Stomach (tissue), 9 donors: ENCODE results near the gene PPARA. TPM values are rescaled to one million over a fixed set of nuclear protein-coding genes. Genes with fewer than 3 reads are reported as not detected.
A peak's percentile ranks its signal among the peaks of the same experiment; 100 is the strongest.

ENCODE experiments used
- DNase-seq, 2 donors: peaks; one replicate each; pipeline versions ENCODE4 v3.0.0 to v3.0.0-alpha.2; 2013 to 2019
- H3K27ac ChIP-seq, 5 donors: fragments of 200-600 bp in 4 of 5; sonication (generic) in 4 of 5; one replicate each; pipeline ENCODE4 v1.5.1; 2013 to 2019; ENCODE audit warnings: mild to moderate bottlenecking in 1 of 5, moderate library complexity in 1 of 5
- H3K27me3 ChIP-seq, 3 donors: fragments of 200-600 bp; sonication (generic); one replicate each; pipeline ENCODE4 v1.5.1; 2017 to 2019; ENCODE audit warnings: mixed run types in 1 of 3
- H3K36me3 ChIP-seq, 4 donors: fragments of 200-600 bp; sonication (generic); 1 replicate in 3 of 4; 2 replicates in 1 of 4; pipeline ENCODE4 v1.5.1; 2016 to 2019
- H3K4me1 ChIP-seq, 4 donors: fragments of 200-600 bp; sonication (generic); one replicate each; pipeline ENCODE4 v1.5.1; 2016 to 2019
- H3K4me3 ChIP-seq, 4 donors: fragments of 200-600 bp; sonication (generic) in 3 of 4; one replicate each; pipeline ENCODE4 v1.5.1; 2016 to 2019; ENCODE audit warnings: mild to moderate bottlenecking in 1 of 4
- H3K9me3 ChIP-seq, 4 donors: fragments of 200-600 bp; sonication (generic); one replicate each; pipeline ENCODE4 v1.5.1; 2016 to 2019
- CTCF ChIP-seq, 7 experiments: fragments of 450-650 bp in 4 of 7; fragments of 200-600 bp in 3 of 7; sonication (generic) in 3 of 7; IDR thresholded peaks; one replicate each; pipeline ENCODE4 v1.5.1; 2016 to 2019; ENCODE audit warnings: antibody characterized with exemption in 7 of 7, control low read depth in 2 of 7, mild to moderate bottlenecking in 1 of 7
- EP300 ChIP-seq: sonication (generic); formaldehyde crosslinking; IDR thresholded peaks from one replicate; pipeline ENCODE4 v1.6.1; 2017; ENCODE audit warnings: antibody characterized with exemption
- POLR2A ChIP-seq, 4 donors: fragments of 450-650 bp; IDR thresholded peaks; one replicate each; pipeline ENCODE4 v1.6.1; 2016; ENCODE audit warnings: antibody characterized with exemption in 4 of 4, control low read depth in 2 of 4, mild to moderate bottlenecking in 1 of 4, moderate library complexity in 1 of 4
- POLR2AphosphoS5 ChIP-seq, 3 donors: sonication (generic); formaldehyde crosslinking; IDR thresholded peaks; one replicate each; pipeline ENCODE4 v1.6.1; 2016; ENCODE audit warnings: antibody characterized with exemption in 3 of 3
- WGBS, 5 donors: extraction: QIAGEN DNeasy Blood & Tissue Kit in 3 of 5; methylation state at CpG; one replicate each; pipeline versions ENCODE4 v1.1.5 to v1.1.7; 2013 to 2018; 5-methylcytosine and 5-hydroxymethylcytosine counted together
- intact Hi-C: fragments of 100-400 bp; cut with DNase I; formaldehyde crosslinking; loops from one replicate; pipeline ENCODE4 v1.15.1; 2023; ENCODE audit warnings: low total_unique reads
- polyA plus RNA-seq, 3 donors: library from polyadenylated mRNA; stranded (reverse); fragments of 200-250 nt; gene quantifications; one replicate each; pipeline ENCODE4 v1.2.3, GENCODE V29; 2013
- total RNA-seq, 5 donors: library from RNA; depleted of rRNA; stranded (reverse); fragments of >200 nt; gene quantifications; one replicate each; pipeline versions ENCODE4 v1.1.0 to v1.2.3, GENCODE V29; 2014 to 2016
- donor health status: healthy with polysubstance abuse.
- donor health status: Bipolar disorder and iron deficiency.
- donor health status: healthy.

Gene PPARA
- total and polyA plus RNA-seq, 8 donors = 3.4 to 28.8 (median 11.6) TPM

GRCh38 chr22:46229701-46230100 is 79.4 kb downstream of the PPARA start:
- 94 to 96% (median 95%) methylated on average over 8 of the region's 8 CpGs for WGBS, 5 donors
- intact Hi-C loops = no loop called here
- peaks cover 0 to 58% (median 42%) of the 10 kb centered on the region in 4 donors for H3K36me3 ChIP-seq
- H3K9me3 ChIP-seq = no peaks in the 10 kb centered on the region
- TF ChIP-seq POLR2A (IDR thresholded peaks at IDR 0.05) (no peak), POLR2AphosphoS5 (IDR thresholded peaks at IDR 0.05) (no peak), CTCF (IDR thresholded peaks at IDR 0.05) (no peak)
- H3K27me3 ChIP-seq = no peaks in the 10 kb centered on the region
- no peak overlapping the region for H3K4me3 ChIP-seq
- no peak overlapping the region for H3K27ac ChIP-seq
- peaks cover 0 to 11% (median 4%) of the 10 kb centered on the region in 4 donors for H3K4me1 ChIP-seq
- no peak for DNase-seq

GRCh38 chr22:46230262-46230901 is 80.1 kb downstream of the PPARA start:
- peaks cover 3 to 58% (median 43%) of the 10 kb centered on the region in 4 donors for H3K36me3 ChIP-seq
- WGBS, 5 donors = 78 to 94% (median 90%) methylated on average over 13 of the region's 13 CpGs
- intact Hi-C loops = no loop called here

DNA sequence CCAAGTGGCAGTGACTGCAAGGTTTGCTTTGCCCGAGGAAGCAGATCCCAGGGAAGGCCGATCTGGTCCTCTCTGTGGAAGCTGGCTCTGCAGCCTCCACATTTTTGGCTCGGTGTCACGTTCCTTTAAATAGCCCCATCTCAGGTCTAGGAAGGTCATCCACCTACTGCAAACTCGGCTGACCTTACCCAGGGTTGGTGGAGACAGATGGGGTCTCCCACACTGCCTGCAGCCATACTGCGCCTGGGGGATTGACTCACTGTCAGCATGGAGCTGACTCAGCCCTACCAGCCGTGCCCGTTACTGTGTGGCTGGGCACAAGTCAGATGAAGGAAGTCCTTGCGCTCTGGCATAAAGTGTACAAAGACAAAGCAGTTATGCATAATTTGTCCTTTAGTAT is 82.9 kb downstream of the PPARA start:
- peak in 1 of 2 donors; percentile 64 for DNase-seq
- TF ChIP-seq POLR2AphosphoS5 (IDR thresholded peaks at IDR 0.05) (peak in 1 of 3 donors; percentile 14), EP300 (no peak)
- Histone ChIP-seq H3K27me3 (no peaks in the 10 kb centered on the region), H3K27ac (peak overlapping the region in 2 of 5 donors; percentile 15 to 24), H3K9me3 (no peaks in the 10 kb centered on the region), H3K4me3 (no peak overlapping the region), H3K4me1 (peaks cover 0 to 11% (median 5%) of the 10 kb centered on the region in 4 donors), H3K36me3 (peaks cover 6 to 62% (median 58%) of the 10 kb centered on the region in 4 donors)
- intact Hi-C loops = no loop called here
- WGBS, 5 donors = 55 to 74% (median 59%) methylated on average over 9 of the region's 9 CpGs

More at GRCh38 chr22:46230262-46230901, 80.1 kb downstream of the PPARA start:
- H3K27ac ChIP-seq = no peak overlapping the region
- DNase-seq = no peak
- no peak overlapping the region for H3K4me3 ChIP-seq
- no peaks in the 10 kb centered on the region for H3K27me3 ChIP-seq
- TF ChIP-seq EP300 (no peak), CTCF (IDR thresholded peaks at IDR 0.05) (no peak), POLR2A (IDR thresholded peaks at IDR 0.05) (no peak), POLR2AphosphoS5 (IDR thresholded peaks at IDR 0.05) (no peak)
- H3K4me1 ChIP-seq = peaks cover 0 to 11% (median 4%) of the 10 kb centered on the region in 4 donors
- no peaks in the 10 kb centered on the region for H3K9me3 ChIP-seq

- whole genome bisulfite sequencing, 5 donors = 92 to 94% (median 92%) methylated on average over 12 of the region's 12 CpGs
- H3K36me3 ChIP-seq = peaks cover 6 to 75% (median 73%) of the 10 kb centered on the region in 4 donors
- H3K9me3 ChIP-seq = no peaks in the 10 kb centered on the region
- H3K27me3 ChIP-seq = no peaks in the 10 kb centered on the region
- H3K27ac ChIP-seq = no peak overlapping the region
- DNase-seq = no peak
- intact Hi-C loops = no loop called here
- peaks cover 0 to 18% (median 8%) of the 10 kb centered on the region in 4 donors for H3K4me1 ChIP-seq
- TF ChIP-seq POLR2AphosphoS5 (IDR thresholded peaks at IDR 0.05) (no peak), EP300 (no peak), POLR2A (IDR thresholded peaks at IDR 0.05) (no peak), CTCF (IDR thresholded peaks at IDR 0.05) (no peak)
- H3K4me3 ChIP-seq = no peak overlapping the region
These were observed 84.6 kb downstream of the PPARA start for GRCh38 chr22:46234969-46235368.
